Activated CD4-positive, alpha-beta T cell treated with anti-CD3 and anti-CD28 coated beads for 48 hours (primary cell): Measurements from ENCODE around the gene ZBED4.

Experiments used
- DNase-seq: peaks from one replicate; pipeline ENCODE4 v3.0.0-alpha.2; 2020

The ZBED4 gene

DNA sequence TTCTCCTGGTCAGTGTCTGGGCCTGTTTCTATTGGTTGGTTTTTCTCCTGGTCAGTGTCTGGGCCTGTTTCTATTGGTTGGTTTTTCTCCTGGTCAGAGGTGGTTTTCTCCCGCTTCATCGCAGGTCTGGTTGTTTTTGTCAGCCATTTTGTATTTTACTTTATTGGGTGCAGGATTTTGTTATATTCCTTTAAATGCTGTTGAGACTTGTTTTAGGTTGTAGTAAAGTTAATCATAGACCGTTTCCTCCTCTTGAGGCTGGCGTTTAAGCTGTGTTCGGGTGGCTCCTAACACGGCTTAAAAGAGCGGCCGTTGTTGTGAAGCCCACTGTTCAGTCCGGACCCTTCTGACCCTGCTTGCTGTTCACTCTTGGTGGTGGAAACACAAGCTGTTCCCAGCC is 26.2 kb downstream of the ZBED4 start:
- no peak for DNase-seq

DNA sequence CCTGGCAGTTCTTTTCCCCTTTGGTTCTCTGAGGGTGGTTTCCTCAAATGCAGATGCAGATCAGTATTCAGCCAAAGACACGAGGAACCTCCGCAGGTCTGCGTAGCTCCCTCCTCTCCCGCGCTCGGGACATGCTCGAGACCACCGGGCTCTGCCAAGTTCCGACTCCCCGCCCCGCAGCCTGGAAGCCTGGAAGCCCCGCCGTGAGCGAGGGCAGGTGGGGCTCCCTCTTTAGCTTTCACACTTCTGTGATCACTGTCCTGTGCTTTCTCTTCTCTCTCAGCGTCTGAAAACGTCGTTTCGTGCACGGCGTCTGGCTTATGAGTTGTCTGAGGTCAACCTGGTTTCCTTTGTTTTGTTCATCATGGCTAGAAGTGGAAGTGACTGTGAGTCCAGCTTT is 26.6 kb downstream of the ZBED4 start:
- no peak for DNase-seq

DNA sequence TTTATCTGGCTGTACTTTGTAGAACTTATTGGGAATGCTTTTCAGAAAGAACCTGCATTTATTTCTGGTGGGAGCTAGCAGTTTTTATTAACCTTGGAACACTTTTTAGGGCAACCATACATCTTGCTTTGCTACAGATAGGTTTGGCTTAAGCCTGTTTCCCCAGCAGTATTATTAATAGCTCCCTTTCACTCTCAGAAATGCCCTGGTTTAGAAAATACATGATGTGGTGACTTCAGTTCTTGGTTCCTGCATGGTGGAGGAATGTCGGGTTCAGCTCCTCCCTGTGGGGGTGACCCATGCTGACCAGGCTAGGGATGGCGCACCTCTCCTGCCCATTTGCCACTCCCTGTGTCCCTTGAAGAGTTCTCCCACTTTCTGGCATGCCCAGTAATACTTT is 28.2 kb downstream of the ZBED4 start:
- DNase-seq, result no peak

DNA sequence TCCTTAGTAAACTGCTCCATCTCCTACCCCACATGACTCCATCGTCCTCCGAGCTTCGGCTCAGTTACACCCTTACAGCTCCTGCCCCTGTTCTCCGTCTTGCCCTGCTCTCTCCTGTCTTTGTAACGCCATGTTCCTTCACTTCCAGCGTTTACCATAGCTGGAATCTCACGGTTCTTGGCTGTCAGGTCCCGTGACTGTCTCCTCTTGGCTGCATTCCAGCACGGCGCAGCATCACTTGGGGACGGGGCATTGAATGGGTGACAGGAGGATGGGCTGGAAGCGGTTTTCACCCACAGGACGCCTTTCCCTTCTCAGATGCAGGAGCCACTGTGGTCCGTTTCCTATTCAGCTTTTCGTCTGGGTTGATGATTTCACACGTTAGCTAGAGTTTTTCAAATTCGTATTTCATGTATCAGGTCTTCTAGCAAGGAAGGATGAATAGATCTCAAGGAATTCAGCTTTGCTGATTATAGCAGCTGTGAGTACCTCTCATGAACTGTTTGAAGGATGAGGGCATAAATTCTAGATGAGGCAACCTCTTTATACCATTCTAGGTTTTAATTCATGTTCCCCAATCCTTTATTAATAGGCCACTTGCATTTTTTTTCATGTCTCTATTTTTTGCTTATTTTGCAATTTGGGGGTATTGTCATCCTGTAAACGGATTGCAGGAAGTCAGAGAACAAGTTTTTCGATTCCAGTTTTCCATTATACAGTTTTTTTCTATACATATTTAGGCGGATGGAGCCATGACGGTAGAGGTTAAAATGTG is 29.1 kb downstream of the ZBED4 start:
- no peak for DNase-seq

DNA sequence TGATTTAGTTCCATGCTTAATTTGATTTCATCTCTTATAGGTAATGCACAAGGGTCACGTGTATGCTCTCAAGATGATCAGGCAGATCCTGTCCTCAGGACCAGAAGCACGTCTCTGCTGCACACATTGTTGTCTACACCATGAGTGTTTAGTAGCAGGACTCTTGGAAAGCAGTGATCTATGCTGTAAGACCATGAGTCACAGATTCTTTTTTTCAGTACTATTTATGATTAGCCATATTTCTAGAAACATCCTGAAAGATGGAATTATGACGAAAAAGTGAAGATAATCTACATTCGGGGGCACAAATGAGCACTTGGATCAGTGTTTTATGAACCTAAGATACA is 29.6 kb downstream of the ZBED4 start:
- no peak for DNase-seq

DNA sequence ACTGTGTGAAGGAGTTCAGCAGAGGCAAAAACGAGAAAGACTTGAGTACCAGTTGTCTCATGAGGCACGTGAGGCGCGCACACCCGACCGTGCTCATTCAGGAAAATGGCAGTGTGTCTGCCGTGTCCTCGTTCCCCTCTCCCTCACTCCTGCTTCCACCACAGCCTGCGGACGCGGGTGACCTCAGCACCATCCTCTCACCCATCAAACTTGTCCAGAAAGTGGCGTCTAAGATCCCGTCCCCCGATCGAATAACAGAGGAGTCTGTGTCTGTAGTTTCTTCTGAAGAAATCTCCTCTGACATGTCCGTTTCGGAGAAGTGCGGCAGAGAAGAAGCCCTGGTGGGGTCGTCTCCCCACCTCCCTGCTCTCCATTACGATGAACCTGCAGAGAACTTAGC is 30.4 kb downstream of the ZBED4 start:
- DNase-seq, result no peak

DNA sequence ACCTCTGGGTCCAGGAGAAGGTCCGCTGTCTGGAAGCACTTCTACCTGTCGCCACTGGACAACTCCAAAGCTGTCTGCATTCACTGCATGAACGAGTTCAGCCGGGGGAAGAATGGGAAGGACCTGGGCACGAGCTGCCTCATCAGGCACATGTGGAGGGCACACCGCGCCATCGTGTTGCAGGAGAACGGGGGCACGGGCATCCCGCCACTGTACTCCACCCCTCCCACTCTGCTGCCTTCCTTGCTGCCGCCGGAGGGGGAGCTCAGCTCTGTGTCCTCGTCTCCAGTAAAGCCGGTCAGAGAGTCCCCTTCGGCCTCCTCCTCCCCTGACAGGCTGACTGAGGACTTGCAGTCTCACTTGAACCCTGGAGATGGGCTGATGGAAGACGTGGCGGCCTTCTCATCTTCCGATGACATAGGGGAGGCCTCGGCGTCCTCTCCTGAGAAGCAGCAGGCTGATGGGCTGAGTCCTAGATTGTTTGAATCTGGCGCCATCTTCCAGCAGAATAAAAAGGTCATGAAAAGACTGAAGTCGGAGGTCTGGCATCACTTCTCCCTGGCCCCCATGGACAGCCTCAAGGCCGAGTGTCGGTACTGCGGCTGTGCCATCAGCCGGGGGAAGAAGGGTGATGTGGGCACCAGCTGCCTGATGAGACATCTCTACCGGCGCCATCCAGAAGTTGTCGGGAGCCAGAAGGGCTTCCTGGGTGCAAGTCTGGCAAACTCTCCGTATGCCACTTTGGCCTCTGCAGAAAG is 31.0 kb downstream of the ZBED4 start:
- no peak for DNase-seq

DNA sequence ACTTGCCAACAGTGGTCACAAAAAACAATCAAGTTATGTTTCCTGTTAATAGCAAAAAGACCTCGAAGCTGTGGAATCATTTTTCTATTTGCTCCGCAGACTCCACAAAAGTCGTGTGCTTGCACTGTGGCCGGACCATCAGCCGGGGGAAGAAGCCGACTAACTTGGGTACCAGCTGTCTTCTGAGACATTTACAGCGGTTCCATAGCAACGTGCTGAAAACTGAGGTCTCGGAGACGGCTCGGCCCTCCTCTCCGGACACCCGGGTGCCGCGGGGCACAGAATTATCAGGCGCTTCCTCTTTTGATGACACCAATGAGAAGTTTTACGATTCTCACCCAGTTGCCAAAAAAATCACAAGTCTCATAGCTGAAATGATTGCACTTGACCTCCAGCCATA is 31.6 kb downstream of the ZBED4 start:
- DNase-seq, result no peak

DNA sequence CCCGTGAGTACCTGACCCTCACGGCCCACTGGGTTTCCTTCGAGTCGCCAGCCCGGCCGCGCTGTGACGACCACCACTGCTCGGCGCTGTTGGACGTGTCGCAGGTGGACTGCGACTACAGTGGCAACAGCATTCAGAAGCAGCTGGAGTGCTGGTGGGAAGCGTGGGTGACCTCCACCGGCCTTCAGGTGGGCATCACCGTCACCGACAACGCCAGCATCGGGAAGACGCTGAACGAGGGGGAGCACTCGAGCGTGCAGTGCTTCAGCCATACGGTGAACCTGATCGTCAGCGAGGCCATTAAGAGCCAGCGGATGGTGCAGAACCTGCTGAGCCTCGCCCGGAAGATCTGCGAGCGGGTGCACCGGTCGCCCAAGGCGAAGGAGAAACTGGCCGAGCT is 32.2 kb downstream of the ZBED4 start:
- no peak for DNase-seq

DNA sequence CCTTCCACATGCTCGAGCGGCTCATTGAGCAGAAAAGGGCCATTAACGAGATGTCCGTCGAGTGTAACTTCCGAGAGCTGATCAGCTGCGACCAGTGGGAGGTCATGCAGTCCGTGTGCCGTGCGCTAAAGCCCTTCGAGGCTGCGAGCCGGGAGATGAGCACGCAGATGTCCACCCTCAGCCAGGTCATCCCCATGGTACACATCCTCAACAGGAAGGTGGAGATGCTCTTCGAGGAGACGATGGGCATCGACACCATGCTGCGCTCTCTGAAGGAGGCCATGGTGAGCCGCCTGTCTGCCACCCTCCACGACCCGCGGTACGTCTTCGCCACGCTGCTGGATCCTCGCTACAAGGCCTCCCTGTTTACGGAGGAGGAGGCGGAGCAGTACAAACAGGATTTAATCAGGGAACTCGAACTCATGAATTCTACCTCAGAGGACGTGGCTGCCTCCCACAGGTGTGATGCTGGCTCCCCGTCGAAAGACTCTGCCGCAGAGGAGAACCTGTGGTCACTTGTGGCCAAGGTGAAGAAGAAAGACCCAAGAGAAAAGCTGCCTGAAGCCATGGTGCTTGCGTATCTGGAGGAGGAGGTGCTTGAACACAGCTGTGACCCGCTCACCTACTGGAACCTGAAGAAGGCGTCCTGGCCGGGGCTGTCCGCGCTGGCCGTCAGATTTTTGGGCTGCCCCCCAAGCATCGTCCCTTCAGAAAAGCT is 32.9 kb downstream of the ZBED4 start:
- DNase-seq, result no peak

DNA sequence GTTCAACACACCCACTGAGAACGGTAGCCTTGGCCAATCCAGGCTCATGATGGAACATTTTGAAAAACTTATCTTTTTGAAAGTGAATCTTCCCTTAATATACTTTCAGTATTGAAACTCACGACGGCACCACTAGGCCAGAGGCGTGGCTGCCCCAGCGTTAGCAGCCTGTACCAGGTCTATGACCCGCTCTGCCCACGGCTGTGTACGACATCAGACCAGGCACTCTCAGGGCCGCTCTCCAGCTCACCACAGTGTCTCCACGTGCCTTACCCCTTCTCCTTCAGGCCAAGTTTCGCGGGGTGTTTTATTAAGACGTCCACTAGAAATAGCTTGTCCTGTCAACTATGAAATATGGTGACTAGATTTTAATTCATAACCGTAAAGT is 33.4 kb downstream of the ZBED4 start:
- DNase-seq, result no peak

DNA sequence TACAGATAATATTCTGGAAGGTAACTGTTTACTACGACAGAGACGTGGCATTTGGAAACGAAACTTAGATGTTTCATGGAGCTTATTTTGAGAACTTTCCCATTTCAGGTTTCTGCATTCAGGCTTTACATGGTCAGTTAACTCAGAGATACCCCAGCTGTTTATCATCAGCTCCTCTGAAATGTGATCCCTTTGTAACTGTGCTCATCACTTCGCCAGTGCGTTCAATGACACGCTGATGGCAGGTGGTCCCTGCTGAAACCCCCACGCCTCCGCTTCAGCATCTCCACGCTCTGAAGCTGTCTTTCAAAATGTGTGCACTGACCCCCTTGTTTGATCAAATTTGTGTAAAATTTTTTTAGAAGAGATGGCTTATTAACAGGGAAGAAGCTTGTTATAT is 34.1 kb downstream of the ZBED4 start:
- DNase-seq, result no peak

DNA sequence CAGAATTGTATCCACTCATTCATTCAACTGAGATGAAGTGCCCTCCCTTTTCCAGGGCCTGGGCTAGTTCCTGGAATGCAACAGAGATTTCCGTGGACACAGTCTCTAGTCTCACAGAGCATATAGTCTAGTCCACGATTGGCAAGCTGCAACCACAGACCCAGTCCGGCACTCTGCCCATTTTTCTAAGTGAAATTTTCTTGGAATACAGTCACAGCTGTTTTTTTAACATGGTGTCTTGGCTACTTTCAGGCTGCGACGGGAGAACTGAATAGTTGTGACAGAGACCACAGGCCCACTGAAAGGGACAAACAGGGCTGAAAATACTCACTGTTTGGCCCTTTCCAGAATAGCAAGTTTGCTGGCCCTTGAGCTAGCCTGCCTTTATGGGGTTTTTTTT is 35.4 kb downstream of the ZBED4 start:
- DNase-seq, result no peak

DNA sequence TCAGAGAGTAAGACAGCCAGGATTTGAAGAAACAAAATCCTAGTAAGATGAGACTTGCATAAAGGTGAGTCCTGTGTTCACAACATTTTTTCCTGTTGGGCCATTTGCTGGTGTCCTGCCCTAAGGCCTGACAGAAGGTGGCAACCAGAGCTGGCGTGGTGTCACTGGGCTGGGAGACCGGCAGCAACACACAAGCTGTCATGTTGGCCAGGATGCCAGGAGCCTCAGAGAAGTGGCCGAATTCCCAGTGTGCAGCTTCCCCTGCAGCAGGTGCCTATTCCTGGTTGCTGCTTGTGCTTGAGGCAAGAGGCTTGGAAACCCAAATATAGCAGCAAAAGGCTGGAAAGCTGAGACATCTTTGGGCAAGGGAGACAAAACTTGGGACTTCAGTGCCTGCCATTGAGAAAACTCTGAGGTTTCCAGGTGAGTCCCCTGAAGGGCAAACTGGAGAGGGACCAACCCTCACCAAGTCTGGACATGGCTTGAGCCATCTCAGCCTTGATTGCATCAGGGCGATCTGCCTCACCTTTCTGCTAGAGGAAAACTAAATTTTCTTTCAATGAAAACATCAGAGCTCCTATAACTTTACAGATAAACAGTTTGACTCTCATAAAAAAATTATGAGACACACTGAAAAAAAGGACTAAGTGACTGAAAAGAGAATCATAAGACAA is 38.7 kb downstream of the ZBED4 start:
- DNase-seq, result no peak

DNA sequence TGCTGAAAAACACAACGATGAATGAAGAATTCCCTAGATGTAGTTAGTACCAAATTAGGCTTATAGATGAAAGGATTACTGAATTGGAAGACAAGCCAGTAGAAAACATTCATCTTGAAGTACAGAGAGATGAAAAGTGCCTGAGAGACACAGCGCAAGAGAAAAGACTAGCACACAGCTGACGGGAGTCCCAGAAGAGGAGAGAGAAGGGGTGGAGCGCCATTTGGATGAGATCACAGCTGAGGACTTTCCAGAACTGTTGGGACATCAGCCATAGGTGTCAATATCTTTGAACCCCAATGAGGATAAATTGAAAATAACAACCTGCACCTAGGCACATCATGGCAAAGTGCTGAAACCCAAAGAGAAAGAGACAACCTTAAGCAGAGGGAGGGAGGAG is 39.4 kb downstream of the ZBED4 start:
- no peak for DNase-seq

DNA sequence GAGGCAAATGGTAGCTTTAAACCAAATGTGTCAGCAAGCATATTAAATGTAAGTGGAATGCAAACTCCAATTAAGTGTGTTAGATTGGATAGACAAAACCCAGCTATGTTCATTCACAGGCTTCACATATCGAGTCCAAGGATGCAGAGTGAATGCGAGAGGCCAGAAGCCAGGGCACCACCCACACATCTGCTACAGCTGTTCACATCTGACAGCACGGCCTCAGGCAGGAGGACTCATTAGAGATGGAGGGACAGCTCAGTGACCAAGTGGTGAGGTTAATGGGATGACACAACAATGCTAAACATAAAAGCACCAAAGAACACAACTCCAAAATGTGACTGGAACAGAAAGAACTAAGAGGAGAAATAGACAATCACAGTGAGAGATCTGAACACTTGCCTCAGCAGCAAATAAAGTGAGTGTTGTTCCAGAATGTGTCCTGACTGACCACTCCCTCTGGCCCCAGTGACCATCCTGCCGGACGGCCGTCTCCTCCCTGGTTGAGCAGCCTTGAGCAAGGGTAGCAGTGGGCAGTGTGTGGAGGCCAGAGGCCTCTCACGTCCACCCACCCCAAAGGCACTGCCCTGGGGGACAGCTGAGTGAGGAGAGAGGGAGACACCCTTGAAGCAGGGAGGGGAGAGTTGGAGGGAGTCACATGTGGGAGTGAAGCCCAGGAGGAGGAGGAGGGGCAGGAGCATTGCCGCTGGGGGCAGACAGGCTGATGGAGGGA is 40.8 kb downstream of the ZBED4 start:
- no peak for DNase-seq

DNA sequence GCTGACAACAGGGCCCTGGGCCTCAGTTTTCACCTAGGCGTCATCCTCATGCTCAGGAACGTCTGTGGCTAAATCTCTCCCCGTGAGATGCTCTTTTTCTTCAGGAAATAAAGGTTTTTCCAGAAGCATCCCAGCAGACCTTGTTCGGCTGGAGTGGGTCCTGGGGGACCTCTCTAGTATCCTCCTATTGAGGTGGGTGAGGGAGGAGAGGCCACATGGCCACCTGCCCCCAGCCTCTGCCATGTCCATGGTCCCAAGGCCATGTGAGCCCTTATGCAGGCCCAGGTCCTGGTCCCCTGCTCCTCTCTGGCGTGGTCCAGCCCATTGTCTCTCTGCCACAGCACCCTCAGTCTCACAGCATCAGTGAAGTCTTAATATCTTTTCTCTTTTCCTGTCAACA is 42.6 kb downstream of the ZBED4 start:
- DNase-seq, result no peak

DNA sequence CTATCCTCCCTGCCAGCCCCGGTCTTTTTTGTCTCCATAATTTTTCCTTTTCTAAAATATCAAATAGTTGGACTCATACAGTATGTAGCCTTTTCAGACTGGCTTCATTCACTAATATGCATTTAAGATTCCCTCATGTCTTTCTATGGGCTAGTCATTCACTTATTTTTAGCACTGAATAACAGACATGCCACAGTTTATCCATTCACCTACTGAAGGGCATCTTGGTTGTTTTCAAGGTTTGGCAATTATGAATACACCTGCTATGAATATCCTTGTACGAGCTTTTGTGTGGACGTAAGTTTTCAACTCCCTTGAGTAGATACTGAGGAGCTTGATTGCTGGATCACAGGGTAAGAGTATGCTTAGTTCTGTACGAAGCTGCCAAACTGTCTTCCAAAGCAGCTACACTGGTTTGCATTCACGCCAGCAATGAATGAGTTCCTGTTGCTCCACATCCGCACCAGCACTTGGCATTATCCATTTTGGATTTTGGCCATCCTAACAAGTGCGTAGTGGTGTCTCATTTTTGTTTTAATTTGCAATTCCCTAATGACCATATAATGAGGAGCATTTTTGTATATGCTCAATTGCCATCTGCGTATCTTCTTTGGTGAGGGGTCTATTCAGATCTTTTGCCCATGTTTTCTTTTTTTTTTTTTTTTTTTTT is 43.5 kb downstream of the ZBED4 start:
- no peak for DNase-seq

DNA sequence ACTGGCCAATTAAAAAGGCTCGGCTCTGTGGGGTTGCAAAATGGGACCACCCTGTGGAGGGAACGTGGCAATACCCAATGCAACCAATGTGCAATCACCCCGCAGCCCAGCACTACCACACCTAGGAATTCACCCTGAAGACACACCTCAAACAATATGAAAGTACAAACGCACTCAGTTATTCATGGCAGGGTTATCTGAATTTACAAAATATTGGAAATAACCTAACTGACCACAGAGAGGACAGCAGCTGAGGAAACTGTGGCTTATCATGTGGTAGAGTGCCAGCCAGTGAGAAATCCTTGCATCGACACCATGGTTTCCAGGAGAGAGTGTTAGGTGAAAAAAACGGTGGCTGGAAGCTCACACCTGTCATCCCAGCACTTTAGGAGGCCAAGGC is 45.9 kb downstream of the ZBED4 start:
- no peak for DNase-seq

DNA sequence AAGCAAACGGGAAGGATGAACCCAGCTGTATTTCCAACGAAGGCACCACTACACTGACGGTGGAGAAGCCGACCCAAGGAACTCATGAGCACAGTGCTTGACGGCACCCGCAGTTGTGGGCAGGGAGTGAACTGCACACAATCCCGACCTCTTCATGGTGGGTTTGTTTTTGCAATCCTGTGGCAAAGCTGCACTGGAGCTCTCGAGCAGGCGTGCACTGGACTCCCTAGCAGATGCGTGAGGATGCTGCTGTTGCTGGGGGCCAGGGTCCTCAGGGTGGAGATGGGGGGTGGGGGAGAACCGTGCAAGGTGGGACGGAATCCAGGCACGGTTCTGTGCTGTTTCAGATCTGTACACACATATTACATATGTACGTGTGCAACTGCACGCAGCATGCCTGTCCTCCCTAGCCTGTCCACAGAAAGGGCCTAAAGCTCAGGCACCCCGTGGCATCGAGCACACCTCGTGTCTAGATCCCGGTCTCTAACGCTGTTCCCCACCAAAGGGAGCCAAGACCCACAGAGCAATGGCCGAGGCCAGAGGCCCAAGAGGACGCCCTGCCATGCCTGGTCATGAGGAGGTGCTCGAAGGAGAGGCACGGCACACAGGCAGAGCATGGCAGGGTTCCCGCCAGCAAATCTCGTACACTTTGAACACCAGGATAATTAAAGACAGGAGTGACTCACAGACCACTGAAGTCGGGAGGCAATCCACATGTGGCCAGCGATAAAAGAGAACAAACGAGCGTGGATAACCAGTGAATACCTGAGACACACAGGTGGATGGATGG is 47.0 kb downstream of the ZBED4 start:
- DNase-seq, result no peak

DNA sequence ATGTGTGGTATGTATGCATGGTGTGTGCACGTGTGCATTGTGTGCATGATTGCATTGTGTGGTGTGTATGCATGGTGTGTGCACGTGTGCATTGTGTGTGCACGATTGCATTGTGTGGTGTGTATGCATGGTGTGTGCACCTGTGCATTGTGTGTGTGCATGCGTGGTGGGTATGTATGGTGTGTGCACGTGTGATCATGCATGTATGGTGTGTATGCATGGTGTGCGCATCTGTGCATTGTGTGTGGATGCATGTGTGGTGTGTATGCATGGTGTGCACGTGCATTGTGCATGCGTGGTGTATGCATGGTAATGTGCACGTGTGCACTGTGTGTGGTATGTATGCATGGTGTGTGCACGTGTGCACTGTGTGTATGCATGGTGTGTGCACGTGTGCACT is 47.8 kb downstream of the ZBED4 start:
- DNase-seq, result no peak
